NCI-H1105 treated with DMSO at 0.1 percent for 48 hours (cell line): Measurements from ENCODE around the gene ISG15.
"Not testable (repeated sequence)": the region's sequence is repeated elsewhere in the genome, so short reads cannot be mapped to it uniquely, and the experiment has no call there.

Experiments
- DNase-seq: peaks from one replicate; lab custom pipeline; 2025; lab: John Stamatoyannopoulos, UW

ISG15 gene

GRCh38 chr1:1030867-1031658, 17.8 kb downstream of the ISG15 start:
- not testable (repeated sequence) for DNase-seq

- DNase-seq, result no peak
Measured at GRCh38 chr1:1031659-1032235, 18.4 kb downstream of the ISG15 start.

GRCh38 chr1:1032424-1032823, 19.1 kb downstream of the ISG15 start:
- peak; percentile 28 for DNase-seq

- DNase-seq, result peak; percentile 93
Measured at GRCh38 chr1:1033009-1033587, 19.8 kb downstream of the ISG15 start.

GRCh38 chr1:1033731-1034438, 20.6 kb downstream of the ISG15 start:
- DNase-seq, result peak; percentile 17

- no peak for DNase-seq
Measured at GRCh38 chr1:1034439-1034781, 21.1 kb downstream of the ISG15 start.

GRCh38 chr1:1035291-1035943, 22.1 kb downstream of the ISG15 start:
- no peak for DNase-seq

GRCh38 chr1:1037366-1038327, 24.4 kb downstream of the ISG15 start:
- no peak for DNase-seq

GRCh38 chr1:1038694-1039093, 25.4 kb downstream of the ISG15 start:
- no peak for DNase-seq

- DNase-seq, result no peak
Measured at GRCh38 chr1:1039145-1039910, 26.0 kb downstream of the ISG15 start.

- DNase-seq, result peak; percentile 54
Measured at GRCh38 chr1:1040004-1040991, 27.0 kb downstream of the ISG15 start.

GRCh38 chr1:1041092-1041523, 27.8 kb downstream of the ISG15 start:
- DNase-seq, result no peak

- DNase-seq, result no peak
Measured at GRCh38 chr1:1041873-1042272, 28.6 kb downstream of the ISG15 start.

- DNase-seq, result no peak
Measured at GRCh38 chr1:1042835-1043234, 29.5 kb downstream of the ISG15 start.

GRCh38 chr1:1043411-1043810, 30.1 kb downstream of the ISG15 start:
- DNase-seq, result no peak

GRCh38 chr1:1043921-1044320, 30.6 kb downstream of the ISG15 start:
- DNase-seq, result no peak

GRCh38 chr1:1044455-1045078, 31.3 kb downstream of the ISG15 start:
- no peak for DNase-seq

- DNase-seq, result no peak
Measured at GRCh38 chr1:1045129-1045528, 31.8 kb downstream of the ISG15 start.

GRCh38 chr1:1046243-1046642, 32.9 kb downstream of the ISG15 start:
- DNase-seq, result no peak
